ENCODE results near the gene ZNF511. TPM values are rescaled to one million over a fixed set of nuclear protein-coding genes. Genes with fewer than 3 reads are reported as not detected.

Gene ZNF511
- total RNA-seq, 2 experiments from 2014 or later, result 68.8 to 95.0 TPM

DNA sequence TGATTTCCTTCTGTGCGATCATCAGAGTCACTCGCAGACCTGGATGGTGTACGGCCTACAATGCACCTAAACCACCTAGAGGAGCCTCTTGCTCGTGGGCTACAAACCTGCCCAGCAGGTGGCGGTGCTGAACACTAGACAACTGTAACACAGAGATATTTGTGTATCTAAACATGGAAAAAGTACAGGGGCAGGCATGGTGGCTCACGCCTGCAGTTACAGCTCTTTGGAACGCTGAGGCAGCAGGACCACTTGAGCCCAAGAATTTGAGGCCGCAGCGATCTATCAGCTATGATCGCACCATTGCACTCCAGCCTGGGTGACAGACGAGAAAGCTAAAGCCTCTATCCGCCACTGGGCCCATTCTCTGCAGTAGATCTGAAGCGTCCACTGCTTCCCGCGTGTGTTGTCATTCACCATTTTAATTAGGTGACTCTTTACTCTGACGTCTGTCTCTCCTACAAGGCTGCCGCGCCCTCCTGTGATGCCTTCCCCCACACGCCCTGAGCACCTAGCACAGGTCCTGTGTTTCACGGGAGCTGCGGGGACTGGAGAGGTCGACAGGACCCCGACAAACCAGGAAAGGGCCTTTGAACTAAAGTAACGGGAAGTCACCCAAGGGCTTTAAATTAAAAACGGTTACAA is 816 bp upstream of the ZNF511 start:
- POLR2A ChIA-PET, result no interaction called here
- no TSS peak for BruUV-seq (replicated peaks)
- CTCF ChIA-PET (ENCODE audit: unreplicated experiment), result interaction anchor here (0.5 to 1.1 kb wide), 3 partner anchors 16 to 45 kb away, joined by 3 read pairs; no protein-coding TSS in a partner anchor
- intact Hi-C loops (cut with micrococcal nuclease; ENCODE audit: unreplicated experiment), result loop anchor here (1.0 to 5.0 kb wide), 4 partner anchors 17 to 189 kb away; partner anchors contain the start of gene MTG1
- H3K9me3 ChIP-seq (ENCODE audit: low read length), result no peaks in the 10 kb centered on the region
- peaks cover 12% of the 10 kb centered on the region for H3K4me1 ChIP-seq (ENCODE audit: insufficient read depth, low read length, poor library complexity, severe bottlenecking)
- peak overlapping the region; percentile 63 for H2AFZ ChIP-seq (ENCODE audit: low read length)
- H3K9me2 ChIP-seq (ENCODE audit: insufficient read depth, low read length), result no peaks in the 10 kb centered on the region
- peak overlapping the region; percentile 75 for H3K27ac ChIP-seq (ENCODE audit: low read depth, low read length, poor library complexity, severe bottlenecking)
- H3K4me3 ChIP-seq (ENCODE audit: low read depth, low read length, poor library complexity, severe bottlenecking), result peak overlapping the region; percentile 82
- H3K4me2 ChIP-seq (ENCODE audit: low read length), result peak overlapping the region; percentile 88
- H3K79me2 ChIP-seq (ENCODE audit: insufficient read depth, low read depth, low read length), result peaks cover 33% of the 10 kb centered on the region
- no peaks in the 10 kb centered on the region for H4K20me1 ChIP-seq (ENCODE audit: insufficient read depth, low read length)
- peak; percentile 86 for DNase-seq (ENCODE audit: low spot score)
- peaks cover 32% of the 10 kb centered on the region for H3K36me3 ChIP-seq (ENCODE audit: insufficient read depth, low read length)
- TF ChIP-seq, protein P1, sequence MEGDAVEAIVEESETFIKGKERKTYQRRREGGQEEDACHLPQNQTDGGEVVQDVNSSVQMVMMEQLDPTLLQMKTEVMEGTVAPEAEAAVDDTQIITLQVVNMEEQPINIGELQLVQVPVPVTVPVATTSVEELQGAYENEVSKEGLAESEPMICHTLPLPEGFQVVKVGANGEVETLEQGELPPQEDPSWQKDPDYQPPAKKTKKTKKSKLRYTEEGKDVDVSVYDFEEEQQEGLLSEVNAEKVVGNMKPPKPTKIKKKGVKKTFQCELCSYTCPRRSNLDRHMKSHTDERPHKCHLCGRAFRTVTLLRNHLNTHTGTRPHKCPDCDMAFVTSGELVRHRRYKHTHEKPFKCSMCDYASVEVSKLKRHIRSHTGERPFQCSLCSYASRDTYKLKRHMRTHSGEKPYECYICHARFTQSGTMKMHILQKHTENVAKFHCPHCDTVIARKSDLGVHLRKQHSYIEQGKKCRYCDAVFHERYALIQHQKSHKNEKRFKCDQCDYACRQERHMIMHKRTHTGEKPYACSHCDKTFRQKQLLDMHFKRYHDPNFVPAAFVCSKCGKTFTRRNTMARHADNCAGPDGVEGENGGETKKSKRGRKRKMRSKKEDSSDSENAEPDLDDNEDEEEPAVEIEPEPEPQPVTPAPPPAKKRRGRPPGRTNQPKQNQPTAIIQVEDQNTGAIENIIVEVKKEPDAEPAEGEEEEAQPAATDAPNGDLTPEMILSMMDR (conservative IDR thresholded peaks at IDR 0.05; ENCODE audit: low read length), result peak; percentile 85
- TF ChIP-seq EZH2phosphoT487 (IDR thresholded peaks at IDR 0.05; ENCODE audit: borderline replicate concordance, low read depth, low read length), result no peak

DNA sequence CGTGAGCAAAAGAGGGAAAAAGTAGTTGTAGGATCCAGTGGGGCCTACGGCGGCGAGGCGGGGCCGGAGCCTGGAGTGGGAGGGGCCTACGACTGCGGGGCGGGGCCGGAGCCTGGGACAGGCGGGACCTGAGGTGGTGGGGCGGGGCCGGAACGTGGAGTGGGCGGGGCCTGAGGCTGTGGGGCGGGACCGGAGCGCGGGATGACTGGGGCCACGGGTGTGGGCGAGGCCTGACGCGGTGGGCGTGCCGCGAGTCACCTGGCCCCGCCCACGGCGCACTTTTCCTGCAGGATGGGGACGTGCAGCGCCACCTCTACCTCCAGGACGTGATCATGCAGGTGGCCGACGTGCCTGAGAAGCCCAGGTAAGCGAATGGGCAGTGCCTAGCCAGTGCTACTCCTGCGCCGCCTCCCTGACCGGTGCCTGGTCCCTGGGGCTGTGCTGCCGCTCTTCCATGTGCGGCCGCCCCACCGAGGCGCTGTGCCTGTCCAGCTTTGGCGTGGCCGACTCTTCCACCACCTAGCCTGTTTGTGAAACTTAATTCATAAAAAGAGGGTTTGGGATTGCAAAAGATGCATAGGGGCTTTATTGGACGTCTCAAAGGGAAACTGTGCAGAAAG is 496 bp downstream of the ZNF511 start:
- TF ChIP-seq, protein P1 (conservative IDR thresholded peaks at IDR 0.05; ENCODE audit: low read length), result no peak
- TF ChIP-seq EZH2phosphoT487 (IDR thresholded peaks at IDR 0.05; ENCODE audit: borderline replicate concordance, low read depth, low read length), result no peak
- H3K9me2 ChIP-seq (ENCODE audit: insufficient read depth, low read length), result no peaks in the 10 kb centered on the region

More for the DNA sequence above, 496 bp downstream of the ZNF511 start:
- H3K27ac ChIP-seq (ENCODE audit: low read depth, low read length, poor library complexity, severe bottlenecking), result peak overlapping the region; percentile 75
- H3K9me3 ChIP-seq (ENCODE audit: low read length), result no peaks in the 10 kb centered on the region
- H3K79me2 ChIP-seq (ENCODE audit: insufficient read depth, low read depth, low read length), result peaks cover 31% of the 10 kb centered on the region
- H3K4me3 ChIP-seq (ENCODE audit: low read depth, low read length, poor library complexity, severe bottlenecking), result peak overlapping the region; percentile 82
- peak overlapping the region; percentile 63 for H2AFZ ChIP-seq (ENCODE audit: low read length)
- peak; percentile 83 for DNase-seq (ENCODE audit: low spot score)
- H4K20me1 ChIP-seq (ENCODE audit: insufficient read depth, low read length), result no peaks in the 10 kb centered on the region
- peaks cover 38% of the 10 kb centered on the region for H3K36me3 ChIP-seq (ENCODE audit: insufficient read depth, low read length)
- CTCF ChIA-PET (ENCODE audit: unreplicated experiment), result no interaction called here
- BruUV-seq (replicated peaks), result no TSS peak
- intact Hi-C loops (cut with micrococcal nuclease; ENCODE audit: unreplicated experiment), result loop anchor here (2.0 to 5.0 kb wide), 3 partner anchors 16 to 83 kb away; partner anchors contain the start of gene MTG1
- H3K4me1 ChIP-seq (ENCODE audit: insufficient read depth, low read length, poor library complexity, severe bottlenecking), result peaks cover 22% of the 10 kb centered on the region
- H3K4me2 ChIP-seq (ENCODE audit: low read length), result peak overlapping the region; percentile 88; the same call in 1 of the 2 replicates
- POLR2A ChIA-PET, result interaction anchor here (1.0 kb wide), 1 partner anchor 15 kb away, joined by 9 read pairs; no protein-coding TSS in a partner anchor

Measured in OCI-LY7 (cell line).